GM18867 (cell line): ENCODE data around the gene ATXN1.

ENCODE experiments used
- ATAC-seq: cut with Tn5 transposase; IDR thresholded peaks from one replicate; pipeline ENCODE4 v1.9.1; 2021; ENCODE audit warnings: mild to moderate bottlenecking, moderate library complexity; ENCODE audit not compliant: unreplicated experiment

The ATXN1 gene

DNA sequence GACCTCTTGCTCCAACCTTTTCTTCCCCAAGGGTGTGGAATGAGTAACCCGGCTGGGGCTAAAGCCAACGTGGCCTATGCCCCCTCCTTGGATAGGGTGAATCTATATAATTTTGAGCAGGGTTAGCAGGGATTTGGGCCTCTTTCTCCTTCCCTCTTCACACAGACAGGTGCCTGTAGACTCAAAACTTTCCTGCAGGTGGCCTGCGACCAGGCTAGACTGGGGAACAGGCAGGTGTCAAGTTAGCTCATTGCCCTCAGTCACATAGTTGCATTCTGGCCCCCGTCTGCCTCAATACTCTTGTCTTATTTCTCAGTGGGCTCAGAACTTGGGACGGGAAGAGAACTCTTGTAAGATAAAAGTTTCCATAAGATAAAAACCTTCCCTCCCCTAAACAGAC is 243.0 kb downstream of the ATXN1 start:
- ATAC-seq, result no peak

DNA sequence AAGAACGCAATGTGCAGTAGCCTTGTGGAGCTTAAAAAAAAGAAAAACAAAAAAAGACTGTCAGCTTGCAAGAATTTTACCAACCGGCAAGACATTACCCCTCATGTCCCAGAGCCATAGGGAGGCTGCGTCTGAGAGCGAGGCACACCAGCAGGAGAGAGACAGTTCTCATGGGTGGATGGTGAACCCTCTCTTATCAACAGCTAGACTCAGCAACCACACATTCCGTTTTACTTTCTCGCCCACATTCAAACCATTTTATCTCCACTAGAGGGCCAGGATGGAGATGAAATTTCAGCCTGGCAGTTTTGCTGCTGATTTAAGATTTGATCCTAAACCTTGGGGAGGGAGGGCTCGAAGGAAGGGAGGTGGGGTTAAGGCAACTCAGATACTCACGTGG is 247.0 kb downstream of the ATXN1 start:
- ATAC-seq, result no peak

DNA sequence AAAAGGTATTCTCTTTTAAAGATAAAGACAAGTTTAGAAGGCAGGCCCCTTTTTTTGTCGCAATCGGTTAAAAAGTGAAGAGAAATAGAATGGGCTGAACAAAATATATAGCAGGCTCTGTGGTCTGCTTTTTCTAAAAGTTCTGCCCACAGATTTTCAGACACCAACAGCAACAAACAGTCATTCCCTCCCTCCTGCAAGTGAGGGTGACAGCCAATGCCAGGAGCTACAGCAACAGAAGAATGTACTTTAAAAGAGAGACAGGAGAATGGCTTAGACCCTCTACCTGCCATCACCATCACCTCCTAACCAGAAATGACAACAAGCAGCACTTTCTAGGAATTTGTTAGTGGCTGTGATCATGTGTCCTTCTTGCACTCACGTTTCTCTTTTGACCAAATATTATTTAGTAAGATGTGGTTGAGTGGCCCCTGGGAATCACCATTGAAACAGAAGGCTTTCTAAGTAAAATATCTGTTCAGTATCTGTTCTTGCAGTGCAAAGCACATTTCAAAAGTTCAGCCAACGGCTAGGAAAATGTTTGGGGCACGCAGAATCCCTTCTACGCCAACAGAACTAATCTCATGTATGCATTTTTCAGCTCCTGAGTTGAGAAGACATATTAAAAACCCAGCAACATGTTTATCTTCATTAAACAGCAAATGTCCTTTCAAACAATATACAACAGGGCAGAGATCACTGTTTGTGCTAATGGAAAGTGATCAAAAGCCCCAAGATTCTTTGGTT is 248.5 kb downstream of the ATXN1 start:
- peak; percentile 27 for ATAC-seq

DNA sequence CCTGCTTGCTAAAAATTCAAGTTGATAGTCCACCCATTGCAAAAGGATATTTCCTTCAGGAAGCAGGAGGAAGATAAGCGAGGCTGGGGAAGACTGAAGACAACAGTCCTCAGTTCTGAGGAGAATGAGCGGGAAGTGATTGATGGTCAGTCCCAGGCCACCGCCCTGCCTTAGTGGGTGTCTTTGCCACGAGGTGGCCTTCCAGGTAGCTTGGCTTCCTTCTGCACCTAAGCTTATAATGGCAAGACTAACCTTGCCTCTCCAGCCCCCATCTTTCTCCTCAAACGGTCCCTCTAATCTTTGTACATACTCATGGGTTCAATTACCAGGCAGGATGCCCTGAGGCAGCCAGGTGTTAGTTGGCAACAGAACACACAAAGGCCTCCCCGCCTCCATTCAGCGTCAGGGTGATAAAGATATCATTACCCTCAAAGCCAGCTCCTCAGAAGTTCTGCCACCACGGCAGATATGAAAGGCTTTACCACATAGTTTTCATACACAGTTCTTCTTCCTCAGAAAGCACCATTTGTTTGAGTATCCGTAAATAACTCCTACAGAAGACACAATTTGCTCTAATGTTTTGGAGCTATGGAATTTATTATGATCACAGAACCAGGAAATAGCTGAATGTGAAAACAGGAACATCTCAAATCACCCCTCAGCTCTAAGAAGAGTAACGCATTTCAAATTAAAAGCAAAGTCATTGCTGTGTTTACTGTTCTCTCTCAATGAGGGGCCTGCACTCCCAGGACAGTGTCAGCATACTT is 249.4 kb downstream of the ATXN1 start:
- peak; percentile 81 for ATAC-seq

DNA sequence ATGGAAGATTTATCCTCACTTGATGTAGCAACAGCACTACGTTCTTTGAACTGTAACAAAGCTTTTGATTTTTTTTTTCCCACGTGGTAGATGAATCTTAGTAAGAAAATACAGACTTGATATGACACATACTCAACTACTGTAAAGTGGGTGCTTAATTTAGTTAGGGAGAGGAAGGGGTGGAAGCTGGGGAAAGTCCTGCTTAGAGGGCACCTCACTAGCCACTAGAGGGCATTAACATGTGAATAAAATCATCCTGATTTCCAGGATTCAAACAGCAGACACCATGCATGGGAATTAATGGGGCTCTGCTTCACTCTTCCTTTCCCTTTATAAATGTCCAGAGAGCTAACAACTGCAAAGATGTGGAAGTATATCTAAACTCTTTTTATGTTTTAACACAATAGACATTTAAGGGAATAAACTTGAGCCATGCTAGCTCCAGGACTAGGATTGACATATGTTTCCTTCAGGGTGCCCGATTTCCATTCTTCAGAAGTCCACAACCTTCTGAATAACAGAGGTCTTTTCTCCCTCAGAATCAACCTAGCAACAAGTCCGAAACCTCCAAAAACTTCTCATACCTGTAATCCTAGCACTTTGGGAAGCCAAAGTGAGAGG is 250.1 kb downstream of the ATXN1 start:
- ATAC-seq, result no peak

DNA sequence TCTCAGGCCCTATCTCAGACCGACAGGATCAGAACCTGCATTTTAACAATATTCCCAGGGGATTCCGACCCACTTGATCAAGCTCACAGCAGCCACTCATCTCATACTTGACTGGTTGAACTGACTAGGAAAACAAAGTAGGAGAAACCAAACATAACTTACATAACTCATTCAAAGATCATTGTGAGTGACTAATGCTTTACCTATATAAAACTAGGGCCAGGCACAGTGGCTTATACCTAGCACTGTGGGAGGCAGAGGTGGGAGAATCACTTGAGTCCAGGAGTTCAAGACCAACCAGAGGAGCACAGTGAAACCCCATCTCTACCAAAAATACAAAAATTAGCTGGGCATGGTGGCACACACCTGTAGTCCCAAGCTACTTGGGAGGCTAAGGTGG is 251.0 kb downstream of the ATXN1 start:
- ATAC-seq, result no peak

DNA sequence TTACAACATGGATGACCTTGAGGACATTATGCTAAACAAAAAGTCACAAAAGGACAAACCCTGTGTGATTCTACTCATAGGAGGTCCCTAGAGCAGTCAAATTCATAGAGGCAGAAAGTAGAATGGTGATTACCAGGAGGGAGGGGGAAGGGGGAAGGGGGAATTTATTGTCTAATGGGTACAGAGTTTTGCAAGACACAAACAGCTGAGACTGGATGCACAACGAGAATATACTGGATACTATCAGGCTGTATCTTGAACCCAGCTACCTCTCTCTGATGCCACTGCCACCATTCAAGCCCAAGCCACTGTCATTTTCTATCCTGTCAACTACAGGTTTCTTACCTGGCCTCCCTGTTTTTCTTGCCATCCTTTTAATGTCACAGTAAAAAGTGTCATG is 252.3 kb downstream of the ATXN1 start:
- ATAC-seq, result no peak

DNA sequence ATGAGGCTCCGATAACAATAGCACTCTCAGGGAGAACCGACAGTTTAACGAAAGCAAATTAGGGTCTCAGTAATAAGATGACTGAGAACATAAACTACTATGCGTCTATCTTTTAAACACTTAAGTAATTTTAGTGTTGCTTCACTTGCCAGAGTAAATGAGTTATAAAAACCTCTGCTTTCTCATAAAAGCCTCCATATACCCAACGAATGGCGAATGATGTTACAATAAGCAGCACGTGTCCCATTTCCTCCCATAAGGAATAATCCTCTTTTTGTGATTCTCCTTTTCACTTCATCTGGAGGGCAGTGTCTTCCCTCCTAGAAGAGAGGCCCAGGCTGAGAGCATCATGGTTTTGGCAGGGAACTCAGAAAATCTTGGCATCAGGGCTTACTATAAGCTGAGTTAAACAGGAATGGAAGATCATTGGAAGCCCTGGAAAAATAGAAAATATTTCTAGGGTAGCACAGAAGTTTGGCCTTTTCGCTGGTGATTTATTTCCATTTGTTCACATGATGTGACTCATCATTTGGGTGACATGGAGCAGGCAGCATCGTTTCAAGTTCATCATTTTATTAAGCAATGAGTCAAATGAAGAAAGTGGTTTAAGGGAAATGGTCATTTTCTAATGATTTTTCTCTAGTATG is 255.4 kb downstream of the ATXN1 start:
- no peak for ATAC-seq

DNA sequence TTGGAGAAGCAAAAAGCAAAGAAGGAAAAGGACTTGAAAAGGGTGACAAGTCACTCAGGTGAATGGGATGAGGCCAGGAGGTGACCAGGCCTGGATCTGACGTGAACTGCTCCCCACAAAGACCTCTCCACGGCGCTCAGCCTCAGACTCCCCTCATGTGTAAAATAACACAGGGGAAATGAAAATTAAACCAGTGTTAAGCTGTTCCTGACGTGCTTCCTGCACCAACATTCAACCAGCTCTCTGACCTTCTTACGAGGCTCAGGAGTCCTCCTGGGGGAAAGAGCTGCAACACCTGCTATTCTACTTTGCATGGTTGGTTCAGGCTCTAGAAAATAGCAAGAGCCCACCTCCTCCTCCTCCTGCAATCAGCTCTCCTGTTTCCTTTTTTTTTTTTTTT is 256.7 kb downstream of the ATXN1 start:
- ATAC-seq, result no peak

DNA sequence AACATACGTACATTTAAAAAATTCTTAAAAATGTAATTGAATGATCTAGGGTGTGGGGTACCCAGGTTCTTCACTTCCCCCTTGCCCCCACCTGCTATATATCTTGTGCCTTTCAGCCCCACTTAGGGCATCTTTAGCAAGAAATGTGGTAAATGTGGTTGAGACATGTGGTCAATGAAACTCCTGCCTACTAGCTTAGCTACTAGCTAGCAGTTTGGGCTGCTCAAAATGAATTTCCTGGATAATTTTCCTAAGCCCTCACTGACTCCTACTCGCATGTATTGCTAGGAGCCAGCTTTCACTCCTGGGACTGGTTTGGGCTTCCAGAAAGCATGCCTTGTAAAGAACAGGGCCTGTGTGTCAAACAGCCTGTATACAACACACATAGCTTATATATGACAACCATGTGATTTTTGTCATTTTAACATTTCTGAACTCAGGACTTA is 257.3 kb downstream of the ATXN1 start:
- ATAC-seq, result peak; percentile 82

DNA sequence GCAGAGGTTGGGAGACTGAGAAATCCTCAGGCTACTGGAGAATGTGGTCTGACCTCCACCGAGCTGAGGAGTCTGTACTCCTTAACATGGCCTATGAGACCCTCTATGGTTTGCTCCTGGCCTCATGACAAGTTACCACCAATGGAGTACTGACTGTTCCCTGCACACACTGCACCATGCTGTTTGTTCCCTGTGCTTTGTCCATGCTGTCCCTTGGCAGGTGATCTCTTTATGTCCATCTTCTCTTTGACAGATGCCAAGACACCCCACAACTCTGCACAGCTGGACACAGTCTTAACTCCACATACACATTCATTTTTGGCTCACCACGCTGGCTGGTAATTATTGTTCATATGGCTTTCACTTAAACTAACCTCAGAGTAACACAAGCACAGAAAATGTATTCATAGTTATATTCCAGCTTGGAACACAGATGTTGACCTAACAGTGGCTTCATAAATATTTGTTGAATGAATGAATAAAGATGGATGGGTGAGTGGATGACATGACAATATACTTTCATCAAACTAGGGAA is 258.0 kb downstream of the ATXN1 start:
- ATAC-seq, result peak; percentile 27

DNA sequence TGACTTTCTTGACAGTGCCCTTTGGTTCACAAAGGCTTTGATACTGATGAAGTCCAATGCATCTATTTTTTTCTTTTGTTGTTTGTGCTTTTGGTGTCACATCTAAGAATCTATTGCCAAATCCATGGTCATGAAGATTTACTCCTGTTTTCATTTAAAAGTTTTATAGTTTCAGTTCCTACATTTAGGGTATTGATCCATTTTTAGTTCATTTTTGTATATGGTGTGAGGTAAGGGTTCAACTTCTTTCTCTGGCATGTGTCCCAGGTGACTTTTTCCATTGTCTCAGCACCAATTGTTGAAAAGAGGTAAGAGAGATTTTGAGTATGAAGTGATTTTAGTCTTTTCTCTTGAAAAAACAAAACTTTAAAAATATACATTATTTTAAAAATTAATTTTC is 262.3 kb downstream of the ATXN1 start:
- no peak for ATAC-seq

DNA sequence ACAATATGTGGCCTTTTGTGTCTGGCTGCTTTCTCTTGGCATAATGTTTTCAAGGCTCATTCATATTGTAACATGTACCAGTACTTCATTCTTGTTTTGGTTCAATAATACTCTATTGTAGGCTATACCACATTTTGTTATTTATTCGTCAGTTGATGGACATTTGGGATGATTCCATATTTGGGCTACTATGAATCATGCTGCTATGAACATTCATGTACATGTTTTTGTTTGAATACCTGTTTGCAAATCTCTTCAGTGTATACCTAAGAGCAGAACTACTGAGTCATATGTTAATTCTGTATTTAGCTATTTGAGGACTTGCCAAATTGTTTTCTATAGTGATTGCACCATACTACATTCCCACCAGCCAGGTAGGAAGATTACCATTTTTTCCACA is 263.0 kb downstream of the ATXN1 start:
- ATAC-seq, result no peak

DNA sequence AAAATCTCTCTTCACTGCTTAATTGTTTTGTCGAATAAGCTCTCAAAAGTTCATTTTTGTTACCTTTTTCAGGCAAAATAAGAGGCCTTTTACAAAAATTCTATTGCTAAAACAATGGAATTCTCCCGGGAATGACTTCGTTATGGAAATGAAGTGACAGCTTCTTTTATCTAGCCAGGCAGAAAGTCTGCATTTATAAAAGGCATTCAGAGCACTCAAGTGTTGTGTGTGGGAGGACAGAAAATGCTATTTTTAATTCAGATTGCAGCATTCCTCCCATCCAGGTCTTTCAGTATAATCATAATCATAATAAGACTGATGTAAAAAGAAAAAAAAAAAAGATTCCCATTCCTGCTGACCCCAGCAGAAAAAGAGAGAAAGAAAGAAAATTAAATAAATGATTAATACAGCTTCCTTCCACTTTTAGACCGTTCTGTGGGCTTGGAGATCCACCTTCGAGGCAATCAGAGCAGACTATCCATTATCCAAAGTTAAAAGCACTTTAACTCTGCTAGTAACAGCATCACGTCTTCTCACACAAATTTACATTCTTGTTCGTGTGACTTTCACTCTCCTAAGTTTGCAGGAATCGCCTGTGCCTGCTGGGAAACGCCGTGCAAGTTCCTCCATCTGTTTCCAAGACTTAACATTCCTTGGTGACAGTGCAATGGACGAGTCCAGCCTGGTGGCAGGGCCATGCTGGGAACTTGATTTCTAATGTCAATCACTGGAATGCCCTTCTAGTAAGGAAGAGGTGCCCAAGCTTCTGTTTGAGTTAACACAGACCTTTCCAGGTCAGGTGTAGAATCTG is 264.1 kb downstream of the ATXN1 start:
- no peak for ATAC-seq

DNA sequence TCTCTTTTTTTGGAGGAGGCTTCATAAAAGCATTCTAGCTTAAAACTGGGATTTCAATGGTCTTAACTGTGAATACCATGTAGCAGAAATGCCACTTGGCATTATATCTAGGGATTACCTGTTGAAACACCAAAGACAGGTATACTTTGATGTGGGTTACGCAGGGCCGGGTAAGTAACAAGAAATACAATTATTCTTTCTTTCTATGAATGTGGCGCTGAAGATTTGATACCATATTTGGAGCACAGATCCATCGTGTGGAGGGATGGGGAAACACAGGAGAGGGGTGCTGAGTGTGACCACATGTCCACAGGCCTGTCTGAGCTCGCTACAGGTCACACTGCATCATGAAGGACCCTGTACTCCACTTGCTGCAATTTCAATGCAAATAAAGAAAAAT is 265.1 kb downstream of the ATXN1 start:
- no peak for ATAC-seq

DNA sequence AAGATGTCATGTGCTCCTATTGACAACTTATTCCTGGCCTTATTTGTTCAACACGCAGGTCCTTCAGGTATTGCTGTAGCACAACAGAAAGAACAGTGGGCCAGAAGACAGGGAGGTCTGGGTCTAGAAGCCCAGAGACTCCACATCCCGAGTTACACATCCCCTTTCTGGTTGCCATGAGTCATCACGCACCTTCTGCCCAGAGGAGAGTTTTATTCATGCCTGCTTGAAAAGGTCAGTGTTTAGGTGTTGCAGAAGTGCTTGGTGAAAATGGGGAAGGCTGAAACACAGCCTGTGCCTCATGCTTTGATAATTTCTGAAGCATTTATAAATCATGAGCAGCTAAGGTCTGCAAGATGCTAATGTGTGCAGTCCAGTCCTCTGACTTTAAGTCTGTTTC is 266.5 kb downstream of the ATXN1 start:
- peak; percentile 84 for ATAC-seq

DNA sequence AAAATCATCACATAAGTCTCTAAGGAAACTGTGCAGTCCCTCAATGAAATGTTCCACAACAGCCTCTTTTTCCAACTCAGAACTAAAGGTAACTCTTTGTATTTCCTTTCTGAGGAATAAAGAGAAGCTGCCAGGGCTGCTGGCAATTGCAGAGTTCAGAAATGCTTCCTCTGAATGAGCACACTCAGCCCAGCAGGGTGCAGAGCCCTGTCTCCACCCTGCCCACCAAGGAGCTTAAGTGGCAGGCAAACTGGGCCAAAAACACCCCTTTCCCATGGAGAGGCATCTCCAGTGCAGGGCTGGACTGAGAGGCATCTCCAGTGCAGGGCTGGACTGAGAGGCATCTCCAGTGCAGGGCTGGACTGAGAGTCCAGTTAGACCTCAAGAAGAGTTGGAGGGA is 267.5 kb downstream of the ATXN1 start:
- no peak for ATAC-seq

DNA sequence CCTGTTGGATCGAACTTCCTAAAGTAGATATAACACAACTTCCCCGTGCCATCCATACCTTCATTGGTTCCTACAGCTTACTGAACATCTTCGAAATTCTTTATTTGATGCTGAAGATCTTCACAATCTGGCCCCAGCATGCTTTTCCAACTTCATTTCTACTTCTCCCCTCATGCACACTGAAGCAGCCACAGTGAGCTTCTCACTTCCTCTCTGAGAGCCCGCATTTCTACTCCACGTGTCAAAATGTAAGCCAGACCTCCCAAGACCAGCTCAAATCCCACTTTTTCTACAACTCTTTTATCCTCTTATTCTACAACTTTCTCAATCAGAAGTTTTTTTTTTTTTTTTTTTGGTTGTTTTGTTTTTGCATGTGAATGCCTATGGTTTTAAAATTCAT is 268.1 kb downstream of the ATXN1 start:
- peak; percentile 48 for ATAC-seq

DNA sequence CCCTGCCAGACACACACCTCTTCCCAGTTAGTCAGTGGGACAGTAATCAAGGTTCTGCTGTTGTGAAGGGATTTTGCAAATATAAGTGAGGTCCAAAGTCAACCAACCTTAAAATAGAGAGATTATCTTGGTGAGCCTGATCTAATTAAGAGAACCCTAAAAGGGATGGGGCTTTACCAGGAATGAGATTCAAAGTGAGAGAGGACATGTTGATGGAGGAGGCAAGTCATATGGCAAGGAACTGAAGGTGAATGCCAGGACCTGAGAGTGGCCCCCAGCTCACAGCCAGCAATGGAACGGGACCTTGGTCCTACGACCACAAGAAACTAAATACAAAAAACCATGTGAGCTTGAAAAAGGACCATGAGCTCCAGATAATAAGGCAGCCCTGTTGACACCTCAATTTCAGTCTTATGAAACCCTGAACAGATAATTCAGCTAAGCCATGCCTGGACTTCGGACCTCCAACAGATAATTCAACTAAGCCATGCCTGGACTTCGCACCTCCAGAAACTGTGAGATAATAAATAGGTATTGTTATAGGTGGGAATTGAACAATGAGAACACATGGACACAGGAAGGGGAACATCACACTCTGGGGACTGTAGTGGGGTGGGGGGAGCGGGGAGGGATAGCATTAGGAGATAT is 269.5 kb downstream of the ATXN1 start:
- ATAC-seq, result no peak

DNA sequence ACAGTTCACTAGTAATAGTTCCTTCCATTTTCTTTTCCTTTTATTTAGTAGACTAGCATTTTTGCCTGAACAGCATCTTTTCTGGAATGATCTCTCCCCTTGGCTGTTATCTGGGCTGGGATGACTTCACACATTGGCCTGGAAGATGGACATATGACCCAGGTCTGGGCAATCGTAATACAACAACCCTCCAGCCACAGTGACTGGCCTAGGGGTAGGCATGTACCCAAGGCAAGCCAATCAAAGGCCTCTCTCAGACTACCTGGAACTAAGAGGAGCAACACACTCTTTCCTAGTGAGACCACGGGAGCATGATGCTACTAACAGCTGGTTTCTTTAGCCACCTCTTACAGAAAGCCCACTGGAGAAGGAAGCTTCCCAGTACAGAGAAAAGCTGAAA is 270.6 kb downstream of the ATXN1 start:
- ATAC-seq, result no peak
